ENCODE measurements around the gene MCU. TPM values are rescaled to one million over a fixed set of nuclear protein-coding genes. Genes with fewer than 3 reads are reported as not detected.

MCU gene
- total and polyA plus RNA-seq, 2 of the 4 experiments (the other 2 are of a cell fraction): 36.2 to 36.7 TPM

GRCh38 chr10:72779874-72780273 lies 87.9 kb downstream of the MCU start:
- no peak for TF ChIP-seq POLR2A (IDR thresholded peaks at IDR 0.05; ENCODE audit: low read depth, low read length)
- TF ChIP-seq FOS (IDR thresholded peaks at IDR 0.05; ENCODE audit: low read depth, low read length): no peak
- no peak for TF ChIP-seq NFE2L2 (IDR thresholded peaks at IDR 0.05; ENCODE audit: low read depth, low read length)
- no peak for TF ChIP-seq RCOR1 (IDR thresholded peaks at IDR 0.05; ENCODE audit: insufficient replicate concordance, low read length)
- TF ChIP-seq MXI1 (IDR thresholded peaks at IDR 0.05; ENCODE audit: borderline replicate concordance, low read depth, low read length): no peak
- TF ChIP-seq RAD21 (IDR thresholded peaks at IDR 0.05; ENCODE audit: low read length): no peak
- TF ChIP-seq ELK1 (IDR thresholded peaks at IDR 0.05; ENCODE audit: borderline replicate concordance, low read depth, low read length): no peak
- no peak for TF ChIP-seq BHLHE40 (IDR thresholded peaks at IDR 0.05; ENCODE audit: low read depth, low read length)
- TF ChIP-seq MAZ (IDR thresholded peaks at IDR 0.05; ENCODE audit: borderline replicate concordance, low read depth, low read length): no peak
- no peak for TF ChIP-seq CHD1 (IDR thresholded peaks at IDR 0.05; ENCODE audit: low read depth, low read length)
- no peak for TF ChIP-seq CEBPB (IDR thresholded peaks at IDR 0.05; ENCODE audit: low read depth, low read length)
- TF ChIP-seq USF2 (IDR thresholded peaks at IDR 0.05; ENCODE audit: low read depth, low read length): no peak
- no peak for TF ChIP-seq SMC3 (IDR thresholded peaks at IDR 0.05; ENCODE audit: low read depth, low read length)
- TF ChIP-seq CTCF (conservative IDR thresholded peaks at IDR 0.05; ENCODE audit: low read depth, low read length): no peak
- no peak for TF ChIP-seq MAFK (IDR thresholded peaks at IDR 0.05; ENCODE audit: low read depth, low read length)
- TF ChIP-seq RFX5 (IDR thresholded peaks at IDR 0.05; ENCODE audit: low read depth, low read length): no peak
- Histone ChIP-seq H3K14ac (replicated peaks; ENCODE audit: low read depth, low read length) (no peak overlapping the region), H3K4ac (ENCODE audit: low read depth, low read length) (no peak overlapping the region), H3K4me2 (ENCODE audit: low read depth, low read length) (no peak overlapping the region), H3K4me3 (ENCODE audit: insufficient read depth, low read depth, low read length) (no peak overlapping the region), H3K27me3 (ENCODE audit: control insufficient read depth, insufficient read depth, low read length) (no peaks in the 10 kb centered on the region), H3K79me1 (ENCODE audit: low read depth in 1 of 2, low read length in 2 of 2) (peaks cover 14 to 38% of the 10 kb centered on the region in 2 experiments), H2BK5ac (ENCODE audit: low read depth, low read length, poor library complexity, severe bottlenecking) (no peak overlapping the region), H4K20me1 (ENCODE audit: insufficient read depth, low read length) (peaks cover 1% of the 10 kb centered on the region; the same call in 1 of the 2 replicates), H3K56ac (ENCODE audit: extremely low read depth, insufficient read depth, low read length) (no peak overlapping the region), H4K8ac (ENCODE audit: low read depth in 2 of 2, low read length in 2 of 2) (no peak overlapping the region), H3K9me1 (ENCODE audit: insufficient read depth, low read length) (0 out of 2 replicates have a peak, but pooled peaks cover under 1% of the 10 kb centered on the region), H3K27ac (ENCODE audit: insufficient read depth, low read length) (no peak overlapping the region), H3K36me3 (ENCODE audit: control insufficient read depth, insufficient read depth, low read length) (no peaks in the 10 kb centered on the region), H3K18ac (ENCODE audit: low read depth, low read length) (no peak overlapping the region), H4K5ac (ENCODE audit: low read depth, low read length) (no peak overlapping the region), H2BK15ac (ENCODE audit: low read depth, low read length) (no peak overlapping the region), H4K91ac (ENCODE audit: insufficient read depth, low read depth, low read length) (no peak overlapping the region), H2BK120ac (ENCODE audit: low read depth, low read length) (no peak overlapping the region), H2AK9ac (replicated peaks; ENCODE audit: low read depth, low read length, poor library complexity) (no peak overlapping the region), H2AK5ac (ENCODE audit: low read depth, low read length) (no peak overlapping the region), H3K23ac (ENCODE audit: low read depth, low read length) (no peak overlapping the region), H3K4me1 (ENCODE audit: control insufficient read depth, insufficient read depth, low read length) (peaks cover 5% of the 10 kb centered on the region), H2BK20ac (ENCODE audit: low read depth, low read length) (no peak overlapping the region), H3K9me3 (ENCODE audit: control insufficient read depth, insufficient read depth, low read length) (no peaks in the 10 kb centered on the region), H3K9ac (ENCODE audit: low read depth, low read length) (no peak overlapping the region), H2AFZ (replicated peaks; ENCODE audit: low read length, poor library complexity) (no peak overlapping the region)
- WGBS, 2 experiments (ENCODE audit: extremely low coverage in 2 of 2, insufficient read length in 1 of 2): no CpG with 5 or more reads among the region's 2 CpGs
- CTCF ChIA-PET: no interaction called here
- DNase-seq (no peak), ATAC-seq (ENCODE audit: low read depth) (no peak)
- intact Hi-C loops (cut with micrococcal nuclease): no loop called here
- POLR2A ChIA-PET (ENCODE audit: unreplicated experiment): no interaction called here
- no TSS peak for BruUV-seq (replicated peaks)
- in situ Hi-C loops (cut with MboI; ENCODE audit: low sequenced_read_pairs): no loop called here
- dilution Hi-C loops (cut with HindIII; ENCODE audit: low sequenced_read_pairs, unreplicated experiment): no loop called here

Measured in IMR-90 (cell line).